ENCODE data around the gene DAGLB.
A peak's percentile ranks its signal among the peaks of the same experiment; 100 is the strongest.
"Not testable (repeated sequence)": the region's sequence is repeated elsewhere in the genome, so short reads cannot be mapped to it uniquely, and the experiment has no call there.

Gene DAGLB

GRCh38 chr7:6447581-6448199 is at the start of gene DAGLB:
Gene DAGLB (minus strand): TSS chr7:6447954. CDS start chr7:6447842, 112 bp downstream.
- intact Hi-C loops (cut with DNase I): no loop called here
- DNase-seq: peak; percentile 81 to 98 (median 87)

GRCh38 chr7:6497637-6497905 is 49.8 kb upstream of the DAGLB start:
- intact Hi-C loops (cut with DNase I): no loop called here
- no peak for DNase-seq

- intact Hi-C loops (cut with DNase I): no loop called here
- peak in 1 of 10 donors; percentile 37 for DNase-seq
These were observed 49.3 kb upstream of the DAGLB start for GRCh38 chr7:6496842-6497636.

- intact Hi-C loops (cut with DNase I): no loop called here
- DNase-seq: peak in 1 of 10 donors; percentile 37
These were observed 48.0 kb upstream of the DAGLB start for GRCh38 chr7:6495597-6496262.

GRCh38 chr7:6494365-6494764 is 46.6 kb upstream of the DAGLB start:
- intact Hi-C loops (cut with DNase I): no loop called here
- no peak for DNase-seq

GRCh38 chr7:6491194-6491593 is 43.4 kb upstream of the DAGLB start:
- DNase-seq: peak in 1 of 10 donors; percentile 13
- intact Hi-C loops (cut with DNase I): no loop called here

- intact Hi-C loops (cut with DNase I): no loop called here
- DNase-seq: no peak
These were observed 41.9 kb upstream of the DAGLB start for GRCh38 chr7:6489612-6490011.

GRCh38 chr7:6487184-6487545 is 39.4 kb upstream of the DAGLB start:
- intact Hi-C loops (cut with DNase I): no loop called here
- peak in 1 of 10 donors; percentile 35 for DNase-seq

- DNase-seq: peak in 1 of 10 donors; percentile 75
- intact Hi-C loops (cut with DNase I): no loop called here
These were observed 38.9 kb upstream of the DAGLB start for GRCh38 chr7:6486438-6487183.

- intact Hi-C loops (cut with DNase I): no loop called here
- no peak for DNase-seq
These were observed 35.0 kb upstream of the DAGLB start for GRCh38 chr7:6482743-6483119.

- intact Hi-C loops (cut with DNase I): no loop called here
- DNase-seq: no peak
These were observed 34.6 kb upstream of the DAGLB start for GRCh38 chr7:6482307-6482706.

- no peak for DNase-seq
- intact Hi-C loops (cut with DNase I): no loop called here
These were observed 33.7 kb upstream of the DAGLB start for GRCh38 chr7:6481445-6481844.

- intact Hi-C loops (cut with DNase I): no loop called here
- no peak for DNase-seq
These were observed 32.5 kb upstream of the DAGLB start for GRCh38 chr7:6480323-6480660.

- peak in 1 of 10 donors; percentile 6 for DNase-seq
- intact Hi-C loops (cut with DNase I): no loop called here
These were observed 31.3 kb upstream of the DAGLB start for GRCh38 chr7:6479067-6479466.

GRCh38 chr7:6478186-6478585 is 30.4 kb upstream of the DAGLB start:
- peak in 1 of 10 donors; percentile 40 for DNase-seq
- intact Hi-C loops (cut with DNase I): no loop called here

- no peak for DNase-seq
- intact Hi-C loops (cut with DNase I): no loop called here
These were observed 29.5 kb upstream of the DAGLB start for GRCh38 chr7:6477318-6477660.

GRCh38 chr7:6476596-6477317 is 29.0 kb upstream of the DAGLB start:
- intact Hi-C loops (cut with DNase I): no loop called here
- peak in 1 of 10 donors; percentile 18 for DNase-seq

- intact Hi-C loops (cut with DNase I): no loop called here
- no peak for DNase-seq
These were observed 27.9 kb upstream of the DAGLB start for GRCh38 chr7:6475433-6476186.

GRCh38 chr7:6465862-6466261 is 18.1 kb upstream of the DAGLB start:
- intact Hi-C loops (cut with DNase I): no loop called here
- DNase-seq: no peak

GRCh38 chr7:6463609-6464008 is 15.9 kb upstream of the DAGLB start:
- DNase-seq; intact Hi-C loops (cut with DNase I): not testable (repeated sequence)
